Middle frontal gyrus (tissue), 1 donor: ENCODE results near the gene ANXA6.

Source experiments
- DNase-seq: peaks from one replicate; pipeline ENCODE4 v3.0.0-alpha.2; 2015; ENCODE audit warnings: low spot score; ENCODE audit errors: extremely low spot score

ANXA6 gene

DNA sequence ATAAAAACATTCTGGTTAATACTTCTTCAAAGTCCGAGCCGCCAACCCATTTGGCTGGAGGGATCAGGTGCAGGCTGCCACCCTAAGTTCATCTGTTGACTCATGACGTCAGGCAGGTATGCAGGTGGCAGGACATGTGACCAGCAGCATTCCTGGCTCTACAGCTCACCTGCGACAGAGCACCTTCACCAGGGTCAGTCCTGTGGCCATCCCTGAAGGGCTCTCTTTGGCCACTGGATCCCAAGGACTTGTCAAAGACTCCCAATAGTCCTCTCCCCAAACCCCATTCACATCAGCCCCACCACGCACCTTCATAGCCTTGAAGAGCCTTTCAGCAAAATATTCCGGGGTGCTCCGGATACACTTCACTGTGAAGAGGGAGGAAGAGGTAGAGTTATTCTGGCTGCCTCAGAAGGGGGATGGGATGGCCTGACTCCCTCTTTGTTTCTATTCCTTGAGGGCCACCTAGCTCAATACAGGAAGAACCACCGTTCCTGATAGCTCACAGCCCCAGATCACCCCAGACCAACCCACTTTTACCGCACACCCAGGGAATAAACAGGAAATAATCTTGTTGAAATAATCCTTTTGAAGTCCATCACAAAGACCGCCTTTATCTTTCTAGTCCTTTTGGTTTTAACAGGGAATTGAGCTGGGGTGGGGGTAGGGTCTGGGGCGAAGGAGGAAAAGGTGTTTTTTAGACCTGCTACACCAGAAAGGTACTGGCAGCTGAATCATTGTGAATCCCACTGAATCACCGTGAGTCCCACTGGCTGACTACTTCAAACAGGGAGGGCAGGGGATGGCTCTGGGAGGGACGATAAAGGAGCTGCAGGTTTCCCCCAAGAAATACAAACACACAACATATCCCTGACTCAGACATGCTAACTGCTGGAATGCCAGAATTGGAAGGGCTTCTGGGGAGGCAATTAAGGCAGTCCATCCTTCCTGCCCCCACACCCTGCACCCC lies 26.4 kb downstream of the ANXA6 start:
- DNase-seq, result no peak

GRCh38 chr5:151130235-151130921 lies 27.2 kb downstream of the ANXA6 start:
- DNase-seq, result no peak

DNA sequence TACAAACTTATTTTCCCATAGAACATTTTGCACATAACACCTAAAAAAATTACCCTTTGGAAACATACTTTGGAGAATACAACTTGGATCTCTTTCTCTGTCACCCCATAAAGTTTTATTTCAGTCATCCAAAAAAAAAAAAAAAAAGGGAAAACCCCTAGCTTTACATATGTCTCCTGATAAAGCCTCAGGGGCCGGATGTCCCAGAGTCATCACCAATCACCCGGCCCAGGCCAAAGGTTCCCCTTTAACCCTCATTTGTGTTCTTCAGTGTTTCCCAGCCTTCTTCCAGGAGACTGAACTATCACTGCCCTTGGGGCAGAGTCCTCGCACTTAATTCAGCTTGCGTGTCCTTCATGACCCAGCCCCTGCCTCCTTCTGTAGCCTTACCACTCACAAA lies 28.8 kb downstream of the ANXA6 start:
- no peak for DNase-seq

DNA sequence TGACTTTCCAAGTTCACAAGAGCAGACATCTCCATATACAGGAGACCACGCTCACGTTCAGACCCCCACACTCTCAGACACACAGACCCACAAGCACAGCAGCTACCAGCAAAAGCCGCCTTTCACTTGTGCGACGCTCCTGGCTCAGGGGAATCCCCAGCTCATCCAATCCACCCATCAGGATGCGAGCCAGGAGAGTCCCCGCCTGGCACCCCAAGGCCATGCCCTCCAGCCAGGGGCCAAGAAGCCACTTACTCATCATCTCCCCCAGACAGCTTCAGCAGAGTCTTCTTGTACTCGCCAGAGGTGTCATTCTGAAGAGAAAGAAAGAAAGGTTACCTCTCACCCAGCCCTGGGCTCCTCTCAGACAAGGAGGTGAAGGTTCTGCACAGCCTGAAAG lies 29.7 kb downstream of the ANXA6 start:
- DNase-seq, result no peak

DNA sequence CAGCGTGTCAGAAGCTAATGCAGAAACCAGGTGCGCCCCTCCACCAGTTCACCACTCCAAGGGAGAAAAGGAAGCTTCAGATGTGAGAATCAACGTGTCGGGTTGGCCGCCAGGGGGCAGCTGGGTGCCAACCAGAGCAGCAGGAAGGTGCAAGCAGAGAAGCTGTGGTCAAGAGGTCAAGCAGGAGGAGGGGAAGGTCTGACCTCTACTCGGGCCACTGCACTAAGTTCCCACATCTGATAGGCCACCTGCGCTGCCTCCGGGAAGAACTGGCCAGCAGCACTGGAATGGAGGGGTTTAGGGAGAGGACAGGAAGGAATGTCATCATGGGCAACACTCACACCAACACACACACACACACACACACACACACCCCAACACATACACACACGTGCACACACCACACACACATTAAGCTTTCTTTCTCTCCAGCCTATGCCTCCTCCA lies 31.4 kb downstream of the ANXA6 start:
- peak; percentile 40 for DNase-seq

DNA sequence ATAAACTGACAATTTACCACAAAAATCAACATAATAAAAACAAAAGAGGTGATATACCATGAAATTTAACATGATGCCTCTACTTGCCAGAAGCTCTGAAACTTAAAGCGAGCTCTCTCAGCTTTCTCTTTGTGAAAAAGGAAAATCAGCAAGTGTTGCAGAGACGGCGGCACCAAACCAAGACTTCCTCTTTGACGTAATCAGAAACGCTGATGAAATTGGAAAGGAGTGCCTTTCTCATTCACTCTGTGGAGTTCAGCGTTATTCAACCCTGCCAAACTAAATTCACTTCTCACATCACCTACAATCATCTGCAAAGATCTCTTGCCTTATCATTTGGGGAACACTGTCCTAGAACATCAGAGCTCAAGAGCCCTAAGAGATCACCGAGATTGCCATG lies 32.2 kb downstream of the ANXA6 start:
- no peak for DNase-seq

DNA sequence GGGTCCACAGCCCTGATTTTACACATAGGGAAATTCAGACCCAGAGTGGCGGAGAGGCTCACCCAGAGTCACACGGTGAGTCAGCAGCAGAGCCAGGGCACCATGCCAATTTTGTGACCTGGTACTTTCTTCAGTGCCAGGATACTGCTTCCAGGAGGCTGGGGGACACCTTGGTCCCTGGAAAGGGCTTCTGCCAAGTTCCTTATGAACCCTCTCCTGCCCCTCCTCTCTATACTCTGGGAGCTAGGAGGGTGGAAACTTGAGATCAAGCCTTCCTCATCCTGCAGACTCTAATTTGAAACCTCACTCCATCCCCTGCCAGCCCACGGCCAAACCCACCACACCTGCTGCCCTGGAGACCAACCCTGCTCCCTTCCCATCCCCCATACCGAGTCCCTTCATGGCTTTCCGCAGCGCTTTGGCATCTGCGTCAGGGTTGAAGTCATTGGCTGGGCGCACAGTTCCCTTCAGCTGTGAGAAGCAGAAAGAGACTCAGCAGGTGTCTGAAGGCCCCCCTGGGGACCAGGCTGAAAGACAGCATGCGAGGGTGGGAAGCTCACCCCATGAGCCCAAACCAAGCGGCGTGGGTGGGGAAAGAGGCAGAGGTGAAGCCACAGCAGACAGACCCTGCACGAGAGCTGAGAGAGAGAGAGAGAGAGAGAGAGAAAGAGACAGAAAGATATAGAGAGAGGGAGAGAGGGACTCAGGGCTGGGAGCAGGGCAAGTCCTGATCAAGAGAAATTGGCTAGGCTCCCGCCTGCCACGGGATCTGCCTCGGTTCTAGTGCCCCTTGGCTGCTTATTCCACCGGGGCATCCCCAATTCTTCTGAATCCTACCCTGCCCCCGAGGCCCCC lies 33.5 kb downstream of the ANXA6 start:
- DNase-seq, result no peak

GRCh38 chr5:151122828-151123227 lies 34.8 kb downstream of the ANXA6 start:
- DNase-seq, result no peak

DNA sequence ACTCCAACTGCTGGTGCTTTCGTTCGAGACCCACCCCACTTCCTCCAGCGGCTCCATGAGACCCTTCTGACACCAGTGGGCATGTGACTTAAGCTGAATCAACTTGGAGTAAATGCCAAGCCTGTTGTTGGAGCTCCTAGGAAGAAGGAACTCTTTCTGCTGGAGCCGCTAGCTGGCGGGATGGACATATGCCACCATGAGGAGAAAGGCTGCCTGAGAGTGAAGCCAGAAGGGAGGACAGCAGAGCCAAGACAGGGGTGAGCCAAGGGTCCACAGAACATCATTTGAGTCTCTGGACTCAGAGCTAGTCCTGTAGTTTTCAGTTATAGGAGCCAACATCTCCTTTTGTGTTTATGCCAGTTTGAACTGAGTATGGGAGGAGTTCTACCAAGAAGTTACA lies 35.9 kb downstream of the ANXA6 start:
- no peak for DNase-seq

DNA sequence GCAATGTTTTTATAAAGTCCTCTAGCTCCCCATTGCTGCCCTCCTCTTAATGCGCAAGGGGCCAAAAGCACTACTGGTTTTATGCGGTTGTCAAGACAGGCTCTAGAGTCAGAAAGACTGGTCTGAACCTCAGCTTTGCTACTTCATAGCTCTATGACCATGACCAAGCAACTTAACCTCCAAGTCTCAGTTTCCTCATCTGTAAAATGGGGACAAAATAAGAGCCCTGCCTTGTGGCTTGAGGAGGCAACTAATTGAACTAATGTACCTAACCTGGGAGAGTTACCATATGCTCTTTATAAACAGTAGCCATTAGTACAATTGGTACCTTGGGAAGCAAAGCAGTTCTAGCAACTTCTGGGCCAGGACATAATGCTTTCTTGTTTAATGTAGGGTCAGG lies 36.5 kb downstream of the ANXA6 start:
- no peak for DNase-seq

DNA sequence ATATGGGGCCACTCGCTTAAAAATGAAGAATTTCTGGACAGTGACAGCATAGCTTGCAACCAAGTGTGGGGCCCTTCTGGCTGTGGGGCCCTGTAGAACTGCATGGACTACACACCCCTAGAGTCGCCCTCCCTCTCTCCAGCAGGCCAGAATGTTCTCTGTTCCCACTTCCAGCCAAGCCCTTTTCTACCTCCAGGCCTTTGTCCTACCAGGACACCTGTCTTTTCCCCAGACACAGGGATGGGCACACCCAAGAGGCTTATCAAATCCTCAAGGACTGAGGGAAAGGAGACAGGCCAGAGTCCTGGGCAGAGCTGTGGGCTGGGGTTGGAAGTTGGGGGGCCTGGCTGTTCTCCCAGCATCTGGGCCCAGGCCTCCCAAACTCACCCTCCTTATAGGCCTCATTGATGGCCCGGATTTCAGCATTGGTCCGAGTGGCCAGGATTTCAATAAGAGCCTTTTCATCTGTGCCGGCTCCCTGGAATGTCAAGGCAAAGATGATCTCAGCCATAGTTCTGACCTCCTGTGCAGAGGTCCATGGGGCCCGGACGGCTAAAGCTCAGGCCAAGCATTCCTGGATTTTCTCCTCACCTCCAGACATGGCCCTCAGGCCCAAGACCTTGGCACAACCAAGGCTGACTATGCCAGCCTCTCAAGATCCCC lies 38.5 kb downstream of the ANXA6 start:
- DNase-seq, result no peak

- peak; percentile 52 for DNase-seq
Observed at GRCh38 chr5:151115272-151115905, 42.2 kb downstream of the ANXA6 start.

DNA sequence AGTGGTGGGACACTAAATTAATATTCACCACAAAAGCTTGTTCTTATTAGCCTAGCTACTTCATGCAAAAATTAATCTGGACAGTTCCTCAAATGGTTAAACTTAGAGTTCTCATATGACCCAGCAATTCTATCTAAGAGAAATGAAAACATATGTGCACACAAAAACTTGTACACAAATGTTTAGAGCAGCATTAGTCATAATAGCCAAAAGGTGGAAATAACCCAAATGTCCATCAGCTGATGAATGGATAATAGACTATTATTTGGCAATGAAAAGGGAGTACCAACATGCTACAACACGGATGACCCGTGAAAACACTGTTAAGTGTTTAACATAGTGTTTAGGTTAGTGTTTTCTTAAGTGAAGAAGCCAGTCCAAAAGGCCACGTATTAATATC lies 43.9 kb downstream of the ANXA6 start:
- no peak for DNase-seq

- no peak for DNase-seq
Observed at GRCh38 chr5:151110992-151111391, 46.6 kb downstream of the ANXA6 start.

DNA sequence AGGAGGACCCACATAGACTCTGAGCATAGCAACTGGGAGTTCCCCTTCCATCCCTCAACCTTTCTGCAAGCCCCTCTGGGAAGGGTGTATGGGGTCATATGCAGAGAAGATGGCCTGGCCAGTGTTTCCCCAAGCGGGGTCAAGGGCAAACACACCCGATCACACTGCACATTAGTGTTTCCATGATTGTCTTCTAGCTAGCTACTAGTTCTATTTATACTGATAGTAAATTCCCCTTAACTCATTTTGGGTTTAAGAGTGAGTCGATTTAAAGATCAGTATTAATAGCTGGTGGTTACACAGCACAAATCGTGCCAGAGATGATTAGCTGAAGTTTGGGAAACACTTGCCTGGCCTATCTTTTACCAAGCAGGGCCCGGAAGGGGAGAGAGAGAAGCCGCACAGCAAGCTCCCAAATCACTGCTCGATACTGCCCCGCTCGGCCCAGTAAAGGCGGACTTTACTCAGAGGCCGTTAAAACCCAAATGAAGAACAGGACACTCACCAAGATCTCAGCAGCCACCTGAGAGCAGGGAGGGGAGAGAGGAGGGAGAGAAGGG lies 47.4 kb downstream of the ANXA6 start:
- no peak for DNase-seq

DNA sequence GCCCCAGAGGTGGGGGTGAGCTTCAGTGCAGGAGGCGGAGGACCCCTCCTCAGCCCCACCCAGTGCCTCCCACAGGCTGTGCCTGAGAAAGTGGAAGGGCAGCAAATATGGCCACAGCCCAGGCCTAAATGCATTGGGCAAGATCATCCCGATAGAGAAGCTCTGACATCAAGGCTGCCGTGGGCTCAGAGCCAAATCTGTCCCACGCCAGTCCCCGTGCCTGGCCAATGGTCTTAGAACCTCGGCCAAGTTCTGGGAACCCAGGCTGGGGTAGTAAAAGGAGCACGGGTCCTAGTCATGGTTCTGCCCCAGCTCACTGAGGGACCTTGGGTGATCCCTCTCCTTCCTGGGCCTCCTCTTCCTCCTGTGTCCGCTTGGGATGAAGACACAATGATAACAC lies 49.0 kb downstream of the ANXA6 start:
- no peak for DNase-seq

DNA sequence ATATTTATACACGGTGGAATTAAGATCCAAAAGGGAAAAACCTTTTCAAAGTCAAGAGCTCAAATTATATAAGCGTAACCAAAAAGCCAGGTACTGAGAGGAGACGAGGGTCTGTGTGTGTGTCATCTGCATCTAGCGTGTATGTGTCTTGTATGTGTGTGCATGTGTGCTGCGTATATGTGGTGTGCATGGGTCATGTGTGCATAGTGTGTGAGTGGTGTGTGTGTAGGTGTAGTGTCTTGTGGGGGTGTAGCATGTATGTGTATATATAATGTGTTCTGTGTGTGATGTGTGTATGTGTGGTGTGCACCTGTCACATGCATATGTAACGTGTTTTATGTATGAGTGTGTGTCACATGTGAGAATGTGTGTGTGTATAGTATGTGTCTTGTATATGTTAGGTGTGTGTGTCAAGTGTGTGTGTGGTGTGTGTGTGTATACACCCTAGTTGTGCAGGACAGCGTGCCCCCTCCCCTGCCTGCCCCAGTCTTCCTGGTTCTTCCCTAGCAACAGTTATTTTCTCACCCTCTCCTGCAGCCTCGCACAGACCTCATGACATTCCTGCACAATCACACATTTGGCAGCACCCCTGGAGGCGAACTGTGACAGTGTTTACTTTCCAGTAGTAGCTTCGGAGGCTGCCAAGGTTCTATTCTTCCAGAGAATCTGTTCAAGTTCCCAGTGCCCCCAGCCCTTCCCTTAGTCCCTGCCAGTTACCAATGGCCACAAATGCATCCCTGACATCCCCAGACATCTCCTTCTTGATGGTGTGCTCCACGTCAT lies 49.6 kb downstream of the ANXA6 start:
- DNase-seq, result no peak

GRCh38 chr5:151107084-151107483 lies 50.5 kb downstream of the ANXA6 start:
- DNase-seq, result no peak

DNA sequence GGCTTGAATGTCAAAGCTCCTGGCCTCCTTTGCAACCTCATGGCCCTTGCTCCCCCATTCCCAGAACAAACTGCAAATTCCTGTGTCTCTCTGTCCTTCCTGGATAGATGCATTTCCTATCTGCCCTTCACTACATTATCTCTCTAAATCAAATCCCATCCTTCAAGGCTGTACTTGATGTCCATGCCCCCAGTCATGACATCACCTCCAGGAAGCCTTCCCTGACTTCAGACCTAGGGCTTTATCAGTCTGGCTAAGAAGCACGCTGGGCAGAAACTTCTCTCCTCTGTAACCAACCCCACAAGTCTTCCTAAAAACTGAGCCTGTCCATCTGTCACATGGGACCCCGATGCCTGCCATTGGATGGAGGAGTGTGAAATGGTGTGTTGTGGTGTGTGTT lies 51.1 kb downstream of the ANXA6 start:
- no peak for DNase-seq

DNA sequence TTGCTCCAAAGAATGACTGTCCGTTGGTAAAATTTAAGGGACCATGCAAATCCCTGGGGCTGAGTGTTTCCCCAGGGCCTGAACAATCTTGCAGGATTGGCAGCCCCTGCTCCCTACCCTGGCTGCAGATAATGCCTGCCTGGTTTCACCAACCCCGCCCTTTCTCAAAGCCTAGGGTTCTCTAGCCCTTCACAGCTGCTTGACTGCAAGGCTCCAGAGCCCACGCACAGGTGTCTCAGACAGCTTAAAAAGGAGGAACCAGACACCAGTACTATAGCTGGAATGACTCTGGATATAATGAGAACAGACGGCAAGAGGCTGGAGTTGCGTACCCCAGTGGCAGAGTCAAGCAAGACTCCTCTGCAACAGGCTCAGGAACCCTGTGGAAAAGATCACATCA lies 51.5 kb downstream of the ANXA6 start:
- no peak for DNase-seq
